Thyroid gland (tissue), 4 donors: ENCODE results near the gene NCKAP5. TPM values are rescaled to one million over a fixed set of nuclear protein-coding genes. Genes with fewer than 3 reads are reported as not detected.

Experiments used
- DNase-seq, 2 donors: peaks; one replicate each; pipeline ENCODE4 v3.0.0-alpha.2; 2019
- H3K27ac ChIP-seq, 3 donors: fragments of 200-600 bp; sonication (generic); 1 replicate in 2 of 3; 2 replicates in 1 of 3; pipeline ENCODE4 v1.5.1; 2016 to 2019; ENCODE audit warnings: mild to moderate bottlenecking in 1 of 3, moderate library complexity in 1 of 3
- H3K27me3 ChIP-seq: fragments of 200-600 bp; sonication (generic); one replicate; pipeline ENCODE4 v1.5.1; 2019
- H3K36me3 ChIP-seq, 2 donors: fragments of 200-600 bp; sonication (generic); one replicate each; pipeline ENCODE4 v1.5.1; 2016 to 2019
- H3K4me1 ChIP-seq, 2 donors: fragments of 200-600 bp; sonication (generic); one replicate each; pipeline ENCODE4 v1.5.1; 2017 to 2019
- H3K4me3 ChIP-seq, 3 donors: fragments of 200-600 bp; sonication (generic); replicated peaks in 1 of 3; 1 replicate in 2 of 3; 2 replicates in 1 of 3; pipeline ENCODE4 v1.5.1; 2016; ENCODE audit warnings: mild to moderate bottlenecking in 1 of 3
- H3K9me3 ChIP-seq: fragments of 200-600 bp; sonication (generic); one replicate; pipeline ENCODE4 v1.5.1; 2017
- POLR2A ChIP-seq, 2 donors: fragments of 450-650 bp; IDR thresholded peaks; one replicate each; pipeline ENCODE4 v1.6.1; 2017; ENCODE audit warnings: antibody characterized with exemption in 2 of 2, mild to moderate bottlenecking in 2 of 2, moderate library complexity in 1 of 2
- WGBS, 2 donors: methylation state at CpG; one replicate each; pipeline ENCODE4 v1.1.5; 2017; 5-methylcytosine and 5-hydroxymethylcytosine counted together
- intact Hi-C: fragments of 100-400 bp; cut with DNase I; formaldehyde crosslinking; loops from one replicate; pipeline ENCODE4 v1.15.1; 2023
- total RNA-seq, 4 donors: library from RNA; depleted of rRNA; stranded (reverse); fragments of >200 nt; gene quantifications; one replicate each; pipeline ENCODE4 v1.2.3, GENCODE V29; 2016
- TF ChIP-seq, protein P1 (sequence below), 6 experiments: fragments of 200-600 bp in 3 of 6; fragments of 450-650 bp in 3 of 6; sonication (generic) in 3 of 6; IDR thresholded peaks; one replicate each; pipeline ENCODE4 v1.5.1; 2016 to 2019; ENCODE audit warnings: antibody characterized with exemption in 6 of 6, mild to moderate bottlenecking in 2 of 6, inconsistent platforms in 1 of 6, moderate library complexity in 1 of 6

NCKAP5 gene
- total RNA-seq, 4 donors from 2014 or later = 0.45 to 1.2 (median 0.76) TPM

GRCh38 chr2:133171393-133172004 lies 396.8 kb downstream of the NCKAP5 start:
- intact Hi-C loops = loop anchor here (5.0 kb wide), 1 partner anchor 624 kb away; no protein-coding TSS in a partner anchor
- no peaks in the 10 kb centered on the region for H3K27me3 ChIP-seq
- no peak overlapping the region for H3K4me3 ChIP-seq
- 15 to 16% methylated on average over 3 of the region's 3 CpGs for WGBS, 2 donors
- H3K27ac ChIP-seq = no peak overlapping the region
- no peaks in the 10 kb centered on the region for H3K9me3 ChIP-seq
- DNase-seq = no peak
- no peaks in the 10 kb centered on the region for H3K4me1 ChIP-seq
- no peaks in the 10 kb centered on the region for H3K36me3 ChIP-seq
- TF ChIP-seq, protein P1, sequence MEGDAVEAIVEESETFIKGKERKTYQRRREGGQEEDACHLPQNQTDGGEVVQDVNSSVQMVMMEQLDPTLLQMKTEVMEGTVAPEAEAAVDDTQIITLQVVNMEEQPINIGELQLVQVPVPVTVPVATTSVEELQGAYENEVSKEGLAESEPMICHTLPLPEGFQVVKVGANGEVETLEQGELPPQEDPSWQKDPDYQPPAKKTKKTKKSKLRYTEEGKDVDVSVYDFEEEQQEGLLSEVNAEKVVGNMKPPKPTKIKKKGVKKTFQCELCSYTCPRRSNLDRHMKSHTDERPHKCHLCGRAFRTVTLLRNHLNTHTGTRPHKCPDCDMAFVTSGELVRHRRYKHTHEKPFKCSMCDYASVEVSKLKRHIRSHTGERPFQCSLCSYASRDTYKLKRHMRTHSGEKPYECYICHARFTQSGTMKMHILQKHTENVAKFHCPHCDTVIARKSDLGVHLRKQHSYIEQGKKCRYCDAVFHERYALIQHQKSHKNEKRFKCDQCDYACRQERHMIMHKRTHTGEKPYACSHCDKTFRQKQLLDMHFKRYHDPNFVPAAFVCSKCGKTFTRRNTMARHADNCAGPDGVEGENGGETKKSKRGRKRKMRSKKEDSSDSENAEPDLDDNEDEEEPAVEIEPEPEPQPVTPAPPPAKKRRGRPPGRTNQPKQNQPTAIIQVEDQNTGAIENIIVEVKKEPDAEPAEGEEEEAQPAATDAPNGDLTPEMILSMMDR (IDR thresholded peaks at IDR 0.05) = peak in 5 of 6 experiments; percentile 11 to 77 (median 59)
- no peak for TF ChIP-seq POLR2A (IDR thresholded peaks at IDR 0.05)

- 64 to 66% methylated on average over 10 of the region's 10 CpGs for WGBS, 2 donors
- no peak overlapping the region for H3K27ac ChIP-seq
- TF ChIP-seq POLR2A (IDR thresholded peaks at IDR 0.05) = no peak
- TF ChIP-seq, protein P1 (IDR thresholded peaks at IDR 0.05) = no peak
- no peak for DNase-seq
- intact Hi-C loops = no loop called here
- H3K4me1 ChIP-seq = no peaks in the 10 kb centered on the region
- no peaks in the 10 kb centered on the region for H3K36me3 ChIP-seq
- H3K27me3 ChIP-seq = no peaks in the 10 kb centered on the region
- H3K9me3 ChIP-seq = no peaks in the 10 kb centered on the region
- no peak overlapping the region for H3K4me3 ChIP-seq
Measured at GRCh38 chr2:133169274-133169912, 398.9 kb downstream of the NCKAP5 start.

DNA sequence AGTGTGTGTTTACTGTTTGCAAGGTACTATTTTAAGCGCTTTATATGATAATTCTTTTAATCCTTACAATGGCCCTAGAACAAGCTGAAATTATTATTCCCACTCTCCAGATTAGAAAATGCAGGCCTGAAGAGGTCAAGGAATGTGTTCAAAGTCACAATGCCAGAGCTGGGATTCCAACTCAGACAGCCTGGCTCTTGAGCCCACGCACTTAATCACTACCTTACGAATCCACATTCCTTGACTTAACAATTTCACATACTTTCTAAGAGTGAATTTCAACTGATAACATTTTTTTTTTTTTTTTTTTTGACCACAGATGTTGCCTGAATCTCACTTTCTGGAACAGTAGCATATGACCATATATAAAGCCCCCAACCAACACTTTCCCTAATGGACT lies 400.3 kb downstream of the NCKAP5 start:
- WGBS, 2 donors = 87% methylated on average over 3 of the region's 3 CpGs
- H3K4me1 ChIP-seq = no peaks in the 10 kb centered on the region

DNA sequence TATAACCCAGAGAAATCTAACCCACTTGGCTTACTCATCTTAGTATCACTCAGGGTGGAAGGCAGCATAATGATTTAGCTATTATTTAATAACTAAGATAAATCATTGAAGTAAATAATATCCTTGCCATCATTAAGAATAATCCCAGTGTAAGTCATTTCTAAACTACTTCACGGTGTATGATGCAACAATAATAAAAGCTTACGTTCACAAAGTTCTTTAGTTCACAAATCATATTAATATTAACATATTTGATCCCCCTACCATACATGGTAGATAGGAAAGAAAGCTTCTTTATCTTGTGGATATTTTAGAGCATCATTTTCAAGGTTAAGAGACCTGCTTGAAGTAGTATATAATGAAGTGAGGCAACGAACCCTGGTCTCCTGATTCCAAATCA lies 401.0 kb downstream of the NCKAP5 start:
- no peak overlapping the region for H3K4me3 ChIP-seq
- intact Hi-C loops = no loop called here
- no peaks in the 10 kb centered on the region for H3K9me3 ChIP-seq
- no peak overlapping the region for H3K27ac ChIP-seq
- H3K4me1 ChIP-seq = no peaks in the 10 kb centered on the region
- TF ChIP-seq, protein P1 (IDR thresholded peaks at IDR 0.05) = no peak
- no peak for TF ChIP-seq POLR2A (IDR thresholded peaks at IDR 0.05)
- H3K27me3 ChIP-seq = no peaks in the 10 kb centered on the region
- WGBS, 2 donors = 86 to 90% methylated on average over 3 of the region's 3 CpGs
- H3K36me3 ChIP-seq = no peaks in the 10 kb centered on the region
- DNase-seq = no peak

More for the DNA sequence above, 400.3 kb downstream of the NCKAP5 start:
- TF ChIP-seq, protein P1 (IDR thresholded peaks at IDR 0.05) = no peak
- TF ChIP-seq POLR2A (IDR thresholded peaks at IDR 0.05) = no peak
- Histone ChIP-seq H3K27me3 (no peaks in the 10 kb centered on the region), H3K9me3 (no peaks in the 10 kb centered on the region), H3K4me3 (no peak overlapping the region), H3K27ac (no peak overlapping the region), H3K36me3 (no peaks in the 10 kb centered on the region)
- DNase-seq = no peak
- intact Hi-C loops = no loop called here

GRCh38 chr2:133166031-133166430 lies 402.2 kb downstream of the NCKAP5 start:
- Histone ChIP-seq H3K4me1 (no peaks in the 10 kb centered on the region), H3K27me3 (no peaks in the 10 kb centered on the region), H3K9me3 (no peaks in the 10 kb centered on the region), H3K4me3 (no peak overlapping the region), H3K36me3 (no peaks in the 10 kb centered on the region), H3K27ac (no peak overlapping the region)
- intact Hi-C loops = no loop called here
- WGBS, 2 donors = 80 to 87% methylated on average over 2 of the region's 2 CpGs
- DNase-seq = no peak
- no peak for TF ChIP-seq POLR2A (IDR thresholded peaks at IDR 0.05)
